Activated CD4-positive, alpha-beta T cell treated with anti-CD3 and anti-CD28 coated beads, Interleukin-2, amount 10 ng/mL, durations not matched to agents 24 days and 14 days (primary cell): ENCODE results near the gene TMPRSS3. TPM values are rescaled to one million over a fixed set of nuclear protein-coding genes. Genes with fewer than 3 reads are reported as not detected.
A peak's percentile ranks its signal among the peaks of the same experiment; 100 is the strongest.

ENCODE experiments used
- DNase-seq: peaks from one replicate; pipeline ENCODE4 v3.0.0; 2022
- H3K27ac Mint-ChIP-seq: one replicate; pipeline ENCODE4 v1.8.0; 2022; ENCODE audit warnings: mild to moderate bottlenecking, mixed read lengths
- H3K27me3 Mint-ChIP-seq: one replicate; pipeline ENCODE4 v1.8.0; 2022; ENCODE audit warnings: mixed read lengths
- H3K36me3 Mint-ChIP-seq: one replicate; pipeline ENCODE4 v1.8.0; 2022; ENCODE audit warnings: low read depth, mild to moderate bottlenecking, mixed read lengths
- H3K4me1 Mint-ChIP-seq: one replicate; pipeline ENCODE4 v1.8.0; 2021; ENCODE audit warnings: mixed read lengths
- H3K4me3 Mint-ChIP-seq: one replicate; pipeline ENCODE4 v1.8.0; 2022; ENCODE audit warnings: mild to moderate bottlenecking, moderate library complexity, mixed read lengths
- H3K9me3 Mint-ChIP-seq: one replicate; pipeline ENCODE4 v1.8.0; 2021; ENCODE audit warnings: mixed read lengths
- intact Hi-C: fragments of 100-400 bp; cut with micrococcal nuclease; formaldehyde crosslinking; loops from one replicate; pipeline ENCODE4 v1.15.1; 2023
- total RNA-seq: library from RNA; stranded (reverse); gene quantifications from 2 replicates; pipeline ENCODE4 v1.2.3, GENCODE V29; 2022

Gene TMPRSS3
- total RNA-seq, 1 donor from 2014 or later: 58.7 TPM

DNA sequence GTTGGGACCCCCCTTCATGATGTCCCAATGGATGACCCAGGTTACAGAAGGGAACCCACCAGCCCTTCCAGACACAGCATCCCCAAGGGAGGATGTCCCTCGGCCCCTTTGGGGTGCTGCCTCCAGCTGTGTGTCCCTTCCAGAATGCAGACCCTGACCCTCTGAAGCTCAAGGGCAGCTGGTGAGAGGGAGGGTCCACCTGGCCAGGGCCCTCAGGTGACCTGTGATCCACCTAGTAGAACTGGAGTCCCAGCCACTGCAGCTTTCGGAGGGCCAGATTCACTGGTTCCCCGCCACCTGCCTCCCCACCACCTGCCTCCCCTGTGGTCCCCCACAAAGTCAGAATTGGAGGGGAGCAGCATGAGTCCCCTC lies 19.9 kb downstream of the TMPRSS3 start:
- H3K4me1 Mint-ChIP-seq: peaks cover 24% of the 10 kb centered on the region
- H3K27ac Mint-ChIP-seq: no peak overlapping the region
- peaks cover 24% of the 10 kb centered on the region for H3K36me3 Mint-ChIP-seq
- no peak overlapping the region for H3K4me3 Mint-ChIP-seq
- DNase-seq: no peak
- intact Hi-C loops: no loop called here
- H3K27me3 Mint-ChIP-seq: no peaks in the 10 kb centered on the region
- H3K9me3 Mint-ChIP-seq: no peaks in the 10 kb centered on the region

DNA sequence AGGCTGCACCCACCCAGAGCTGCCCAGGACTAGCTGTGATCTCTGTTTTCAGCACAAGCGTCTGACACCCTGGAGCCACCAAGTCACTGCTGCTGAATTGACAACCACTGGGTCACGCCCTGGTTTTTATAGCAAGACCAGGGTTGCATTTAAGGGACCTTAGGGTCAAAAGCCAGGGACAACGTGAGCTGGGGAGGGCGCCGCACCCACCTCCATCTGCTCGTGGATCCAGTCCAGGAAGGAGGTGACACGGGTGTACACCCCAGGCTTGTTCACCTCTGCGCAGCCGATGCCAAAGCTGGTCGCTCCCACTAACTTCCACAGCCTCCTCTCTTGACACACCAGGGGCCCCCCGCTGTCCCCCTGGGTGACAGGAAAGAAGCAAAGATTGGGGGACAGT lies 20.3 kb downstream of the TMPRSS3 start:
- peak overlapping the region; percentile 79 for H3K27ac Mint-ChIP-seq
- intact Hi-C loops: no loop called here
- H3K4me1 Mint-ChIP-seq: peaks cover 24% of the 10 kb centered on the region
- no peaks in the 10 kb centered on the region for H3K27me3 Mint-ChIP-seq
- peaks cover 20% of the 10 kb centered on the region for H3K36me3 Mint-ChIP-seq
- DNase-seq: no peak
- H3K9me3 Mint-ChIP-seq: no peaks in the 10 kb centered on the region
- peak overlapping the region; percentile 48 for H3K4me3 Mint-ChIP-seq

DNA sequence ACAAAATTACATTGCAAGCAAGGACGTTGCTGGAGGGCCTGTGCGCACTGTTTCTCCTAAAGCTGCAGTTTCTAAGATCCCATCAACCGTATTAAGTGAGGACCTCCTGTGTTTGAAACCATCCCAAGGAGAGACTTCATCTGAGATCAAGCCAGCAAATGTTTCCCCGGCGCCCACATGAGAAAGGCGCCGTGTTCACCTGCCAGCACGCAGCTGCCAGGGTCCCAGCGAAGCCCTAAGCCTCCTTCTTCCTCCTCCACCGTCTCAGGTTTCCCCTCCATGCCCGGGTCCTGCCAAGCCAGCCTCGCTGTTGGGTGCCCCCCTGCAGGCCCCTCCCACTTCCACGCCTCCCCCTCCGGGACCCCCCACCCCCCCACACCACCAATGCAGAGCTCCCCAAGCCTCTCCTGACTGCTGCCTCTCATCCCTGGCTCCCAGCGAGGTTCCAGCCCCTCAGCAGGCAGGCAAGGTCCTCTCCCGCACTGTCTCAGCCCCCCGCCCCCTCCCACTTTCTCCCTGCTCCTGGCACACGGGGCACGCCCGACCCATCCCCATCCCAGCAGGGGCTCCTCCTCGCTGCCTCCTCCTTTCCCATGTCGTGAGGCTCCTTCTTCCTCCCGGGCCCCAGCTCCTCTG lies 20.9 kb downstream of the TMPRSS3 start:
- Mint-ChIP-seq H3K4me3 (peak overlapping the region; percentile 48), H3K4me1 (peaks cover 24% of the 10 kb centered on the region), H3K36me3 (peaks cover 16% of the 10 kb centered on the region), H3K27me3 (no peaks in the 10 kb centered on the region), H3K27ac (peak overlapping the region; percentile 81), H3K9me3 (no peaks in the 10 kb centered on the region)
- intact Hi-C loops: loop anchor here (5.0 kb wide), 1 partner anchor 32 kb away; no protein-coding TSS in a partner anchor
- no peak for DNase-seq

GRCh38 chr21:42374457-42374856 lies 21.4 kb downstream of the TMPRSS3 start:
- Mint-ChIP-seq H3K36me3 (peaks cover 14% of the 10 kb centered on the region), H3K4me3 (peak overlapping the region; percentile 16), H3K27ac (peak overlapping the region; percentile 88), H3K4me1 (peaks cover 23% of the 10 kb centered on the region), H3K27me3 (no peaks in the 10 kb centered on the region), H3K9me3 (no peaks in the 10 kb centered on the region)
- intact Hi-C loops: loop anchor here (5.0 kb wide), 1 partner anchor 33 kb away; no protein-coding TSS in a partner anchor
- no peak for DNase-seq

GRCh38 chr21:42373908-42374455 lies 21.9 kb downstream of the TMPRSS3 start:
- no peaks in the 10 kb centered on the region for H3K27me3 Mint-ChIP-seq
- no peak for DNase-seq
- H3K27ac Mint-ChIP-seq: peak overlapping the region; percentile 88
- H3K4me3 Mint-ChIP-seq: no peak overlapping the region
- no peaks in the 10 kb centered on the region for H3K9me3 Mint-ChIP-seq
- H3K4me1 Mint-ChIP-seq: peaks cover 25% of the 10 kb centered on the region
- intact Hi-C loops: loop anchor here (5.0 kb wide), 1 partner anchor 33 kb away; no protein-coding TSS in a partner anchor
- H3K36me3 Mint-ChIP-seq: peaks cover 15% of the 10 kb centered on the region

GRCh38 chr21:42373196-42373907 lies 22.5 kb downstream of the TMPRSS3 start:
- H3K36me3 Mint-ChIP-seq: peaks cover 16% of the 10 kb centered on the region
- H3K4me1 Mint-ChIP-seq: peaks cover 25% of the 10 kb centered on the region
- intact Hi-C loops: loop anchor here (5.0 kb wide), 1 partner anchor 34 kb away; no protein-coding TSS in a partner anchor
- peak overlapping the region; percentile 88 for H3K27ac Mint-ChIP-seq
- H3K4me3 Mint-ChIP-seq: peak overlapping the region; percentile 53
- no peaks in the 10 kb centered on the region for H3K27me3 Mint-ChIP-seq
- DNase-seq: peak; percentile 68
- H3K9me3 Mint-ChIP-seq: no peaks in the 10 kb centered on the region

GRCh38 chr21:42370894-42371654 lies 24.8 kb downstream of the TMPRSS3 start:
- no peaks in the 10 kb centered on the region for H3K27me3 Mint-ChIP-seq
- no peak for DNase-seq
- peak overlapping the region; percentile 4 for H3K4me3 Mint-ChIP-seq
- no peak overlapping the region for H3K27ac Mint-ChIP-seq
- H3K9me3 Mint-ChIP-seq: no peaks in the 10 kb centered on the region
- intact Hi-C loops: loop anchor here (5.0 kb wide), 1 partner anchor 36 kb away; no protein-coding TSS in a partner anchor
- peaks cover 13% of the 10 kb centered on the region for H3K36me3 Mint-ChIP-seq
- H3K4me1 Mint-ChIP-seq: peaks cover 29% of the 10 kb centered on the region

DNA sequence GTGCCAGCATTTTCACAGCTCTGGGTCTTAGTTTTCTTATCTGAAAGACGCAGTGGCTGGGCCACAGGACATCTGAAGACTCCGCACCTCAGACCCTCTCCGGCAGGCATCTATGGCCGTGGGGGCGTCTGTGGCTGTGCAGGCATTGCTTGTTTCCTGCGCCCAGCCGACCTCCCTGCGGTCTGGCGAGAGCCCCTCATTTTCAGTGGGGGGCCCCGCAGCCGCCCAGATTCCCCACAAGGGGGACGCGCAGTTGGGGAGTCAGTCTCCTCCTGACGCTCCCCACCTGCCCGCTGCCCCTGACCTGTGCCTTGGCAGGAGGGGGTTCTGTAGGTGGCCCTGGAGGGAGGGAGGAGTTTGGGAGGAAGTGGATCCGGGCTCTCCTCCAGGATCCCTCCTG lies 26.0 kb downstream of the TMPRSS3 start:
- Mint-ChIP-seq H3K36me3 (peaks cover 11% of the 10 kb centered on the region), H3K9me3 (no peaks in the 10 kb centered on the region), H3K4me3 (no peak overlapping the region), H3K27ac (no peak overlapping the region), H3K4me1 (peaks cover 27% of the 10 kb centered on the region), H3K27me3 (no peaks in the 10 kb centered on the region)
- no peak for DNase-seq
- intact Hi-C loops: loop anchor here (5.0 kb wide), 1 partner anchor 37 kb away; no protein-coding TSS in a partner anchor

- Mint-ChIP-seq H3K27ac (no peak overlapping the region), H3K27me3 (peaks cover 5% of the 10 kb centered on the region), H3K4me3 (no peak overlapping the region), H3K9me3 (no peaks in the 10 kb centered on the region), H3K4me1 (peaks cover 15% of the 10 kb centered on the region), H3K36me3 (peaks cover 8% of the 10 kb centered on the region)
- intact Hi-C loops: no loop called here
- no peak for DNase-seq
Measured at GRCh38 chr21:42367367-42368165, 28.3 kb downstream of the TMPRSS3 start.

DNA sequence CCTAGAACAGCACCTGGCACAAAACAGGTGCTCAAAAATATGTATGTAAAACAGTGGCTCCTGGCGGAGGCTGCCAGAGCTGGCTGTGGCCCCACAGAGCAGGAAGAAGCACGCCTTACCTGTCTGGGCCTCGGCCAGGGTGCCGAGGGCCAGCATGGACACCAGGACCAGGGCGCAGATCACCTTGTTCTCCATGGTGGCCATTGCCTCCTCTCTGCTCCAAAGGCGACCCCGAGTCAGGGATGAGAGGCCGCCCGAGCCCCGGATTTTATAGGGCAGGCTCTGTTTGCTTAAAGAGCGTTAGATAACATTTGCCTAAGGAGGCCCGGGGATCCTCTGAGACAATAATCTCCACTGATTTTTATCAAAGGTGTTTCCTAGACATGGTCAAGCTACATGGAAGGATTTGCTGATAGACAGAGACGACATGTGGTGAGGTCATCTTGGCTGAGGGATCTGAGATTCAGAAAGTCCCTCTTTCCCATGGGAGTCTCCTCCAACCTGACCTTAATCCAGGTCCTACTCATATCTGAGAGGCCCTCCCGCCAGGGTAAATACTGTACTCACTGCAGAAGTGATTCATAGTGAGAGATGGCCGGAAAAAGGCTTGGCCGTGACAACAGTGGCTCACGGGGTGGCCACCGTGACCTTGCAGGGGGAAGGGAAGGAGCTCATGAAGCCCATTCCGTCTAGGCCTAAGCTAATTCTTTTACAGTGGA lies 29.4 kb downstream of the TMPRSS3 start, which contains the start of gene TFF1:
Gene TFF1, minus strand, starts transcription at position 244 of the 719 bp plus-strand sequence. Its CDS starts 40 bp downstream, at position 204.
- peaks cover 9% of the 10 kb centered on the region for H3K4me1 Mint-ChIP-seq
- intact Hi-C loops: no loop called here
- H3K4me3 Mint-ChIP-seq: no peak within 1 kb of the TSS
- no peak for DNase-seq
- H3K36me3 Mint-ChIP-seq: peaks cover 5% of the 10 kb centered on the region
- no peaks in the 10 kb centered on the region for H3K9me3 Mint-ChIP-seq
- no peak within 1 kb of the TSS for H3K27ac Mint-ChIP-seq
- H3K27me3 Mint-ChIP-seq: peaks cover 9% of the 10 kb centered on the region

DNA sequence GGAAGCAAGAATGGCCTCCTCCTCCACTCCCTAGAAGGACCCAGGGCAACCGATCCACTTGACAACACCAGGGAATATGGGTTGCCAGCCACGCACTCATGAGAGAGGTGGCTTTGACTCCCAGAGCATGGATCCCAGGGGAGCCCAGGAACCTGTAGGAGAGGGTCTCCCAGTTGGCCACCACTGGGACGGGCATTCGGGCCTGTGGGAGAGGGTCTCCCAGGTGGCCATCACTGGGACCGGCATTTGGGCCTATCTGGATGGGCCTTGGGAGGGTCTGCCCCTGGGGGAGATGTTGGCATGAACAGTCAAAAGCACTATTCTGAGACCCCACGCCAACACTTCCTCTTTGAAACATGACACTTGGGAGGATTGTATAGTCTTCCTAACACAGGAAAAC lies 30.1 kb downstream of the TMPRSS3 start:
- Mint-ChIP-seq H3K9me3 (no peaks in the 10 kb centered on the region), H3K36me3 (peaks cover 3% of the 10 kb centered on the region), H3K4me1 (peaks cover 6% of the 10 kb centered on the region), H3K27ac (no peak overlapping the region), H3K27me3 (peaks cover 9% of the 10 kb centered on the region), H3K4me3 (no peak overlapping the region)
- DNase-seq: no peak
- intact Hi-C loops: no loop called here

GRCh38 chr21:42364304-42364865 lies 31.5 kb downstream of the TMPRSS3 start:
- Mint-ChIP-seq H3K4me1 (peaks cover 6% of the 10 kb centered on the region), H3K27me3 (peaks cover 9% of the 10 kb centered on the region), H3K9me3 (no peaks in the 10 kb centered on the region), H3K36me3 (peaks cover 3% of the 10 kb centered on the region), H3K4me3 (no peak overlapping the region), H3K27ac (no peak overlapping the region)
- no peak for DNase-seq
- intact Hi-C loops: no loop called here
